HFFc6 (cell line): ENCODE results near the gene C15orf62. TPM values are rescaled to one million over a fixed set of nuclear protein-coding genes. Genes with fewer than 3 reads are reported as not detected.

Experiments
- DNase-seq: peaks from one replicate; pipeline ENCODE4 v3.0.0-alpha.2; 2018
- H3K27ac Mint-ChIP-seq: 2 replicates; pipeline ENCODE4 v1.8.0; 2020; ENCODE audit warnings: mild to moderate bottlenecking, mixed read lengths
- H3K27me3 Mint-ChIP-seq: 2 replicates; pipeline ENCODE4 v1.8.0; 2021; ENCODE audit warnings: mild to moderate bottlenecking, moderate library complexity, mixed read lengths; ENCODE audit not compliant: insufficient read depth
- H3K36me3 Mint-ChIP-seq: 2 replicates; pipeline ENCODE4 v1.8.0; 2021; ENCODE audit warnings: low read depth, mixed read lengths
- H3K4me1 Mint-ChIP-seq: 2 replicates; pipeline ENCODE4 v1.8.0; 2020; ENCODE audit warnings: low read depth, mixed read lengths
- H3K4me3 Mint-ChIP-seq: 2 replicates; pipeline ENCODE4 v1.8.0; 2020; ENCODE audit warnings: mild to moderate bottlenecking, moderate library complexity, mixed read lengths
- H3K9me3 Mint-ChIP-seq: 2 replicates; pipeline ENCODE4 v1.8.0; 2020; ENCODE audit warnings: mild to moderate bottlenecking, mixed read lengths
- CTCF ChIP-seq: fragments of 200-600 bp; sonication (generic); IDR thresholded peaks from 2 replicates; pipeline ENCODE4 v1.5.0; 2021; ENCODE audit warnings: antibody characterized with exemption, mild to moderate bottlenecking
- total RNA-seq, 6 experiments: library from RNA; stranded (reverse); fragmentation: NEBNext Ultra II Directional; extraction: Animal tissue kit (Norgen Biotek cat#: 25700); gene quantifications; 2 replicates in 1 of 6; 3 replicates in 5 of 6; pipeline ENCODE4 v1.2.3, GENCODE V29; 2021

C15orf62 gene
- total RNA-seq, 6 experiments from 2014 or later = 0.14 to 0.20 TPM; not detected in 4

GRCh38 chr15:40750885-40751284 lies 18.9 kb upstream of the C15orf62 start:
- Mint-ChIP-seq H3K27ac (no peak overlapping the region), H3K4me3 (no peak overlapping the region), H3K36me3 (peaks cover 4% of the 10 kb centered on the region; the same call in 1 of the 2 replicates), H3K27me3 (peaks cover 3% of the 10 kb centered on the region; the same call in 1 of the 2 replicates), H3K9me3 (no peaks in the 10 kb centered on the region), H3K4me1 (peaks cover 36% of the 10 kb centered on the region)
- DNase-seq = no peak
- TF ChIP-seq CTCF = no peak

- no peak for TF ChIP-seq CTCF
- DNase-seq = no peak
- Mint-ChIP-seq H3K4me3 (no peak overlapping the region), H3K27me3 (peaks cover 3% of the 10 kb centered on the region; the same call in 1 of the 2 replicates), H3K36me3 (peaks cover 4% of the 10 kb centered on the region; the same call in 1 of the 2 replicates), H3K9me3 (no peaks in the 10 kb centered on the region), H3K27ac (no peak overlapping the region), H3K4me1 (peaks cover 35% of the 10 kb centered on the region)
Measured at GRCh38 chr15:40751745-40752144, 18.0 kb upstream of the C15orf62 start.

- H3K9me3 Mint-ChIP-seq = no peaks in the 10 kb centered on the region
- H3K4me3 Mint-ChIP-seq = peak overlapping the region; percentile 93
- no peak for TF ChIP-seq CTCF
- DNase-seq = no peak
- H3K27ac Mint-ChIP-seq = peak overlapping the region; percentile 61
- H3K36me3 Mint-ChIP-seq = peaks cover 4% of the 10 kb centered on the region; the same call in 1 of the 2 replicates
- H3K27me3 Mint-ChIP-seq = 0 out of 2 replicates have a peak, but pooled peaks cover 2% of the 10 kb centered on the region
- peaks cover 29% of the 10 kb centered on the region for H3K4me1 Mint-ChIP-seq
Measured at GRCh38 chr15:40754574-40754882, 15.3 kb upstream of the C15orf62 start.

GRCh38 chr15:40754883-40755811 lies 14.6 kb upstream of the C15orf62 start, which contains the start of gene RMDN3:
Gene RMDN3, minus strand, starts transcription at chr15:40755254. Its CDS starts 471 bp downstream, at chr15:40754783.
- Mint-ChIP-seq H3K36me3 (peaks cover 4% of the 10 kb centered on the region; the same call in 1 of the 2 replicates), H3K4me1 (peaks cover 29% of the 10 kb centered on the region), H3K9me3 (no peaks in the 10 kb centered on the region), H3K27ac (peak within 1 kb of the TSS; percentile 96), H3K4me3 (peak within 1 kb of the TSS; percentile 93), H3K27me3 (0 out of 2 replicates have a peak, but pooled peaks cover 2% of the 10 kb centered on the region)
- DNase-seq = peak; percentile 74
- peak; percentile 32; the same call in 1 of the 2 replicates for TF ChIP-seq CTCF

GRCh38 chr15:40755812-40756208 lies 14.0 kb upstream of the C15orf62 start:
- Mint-ChIP-seq H3K4me3 (peak overlapping the region; percentile 93), H3K27ac (peak overlapping the region; percentile 96), H3K9me3 (no peaks in the 10 kb centered on the region), H3K27me3 (peaks cover 4% of the 10 kb centered on the region; the same call in 1 of the 2 replicates), H3K36me3 (peaks cover 4% of the 10 kb centered on the region; the same call in 1 of the 2 replicates), H3K4me1 (peaks cover 29% of the 10 kb centered on the region)
- no peak for DNase-seq
- TF ChIP-seq CTCF = no peak
